GM18951 (cell line): Measurements from ENCODE around the gene GMDS.

ENCODE experiments used
- POLR2A ChIP-seq: IDR thresholded peaks from 4 replicates; pipeline ENCODE4 v1.6.1; 2011; ENCODE audit warnings: mild to moderate bottlenecking; ENCODE audit not compliant: insufficient read length, insufficient read depth; ENCODE audit errors: extremely low read depth
- in situ Hi-C: fragments of 300-500 bp; cut with MboI; formaldehyde crosslinking; loops from one replicate; pipeline ENCODE4 v1.12.0; 2022; ENCODE audit warnings: low sequenced_read_pairs, mixed read lengths, inconsistent platforms; ENCODE audit not compliant: unreplicated experiment

Gene GMDS

DNA sequence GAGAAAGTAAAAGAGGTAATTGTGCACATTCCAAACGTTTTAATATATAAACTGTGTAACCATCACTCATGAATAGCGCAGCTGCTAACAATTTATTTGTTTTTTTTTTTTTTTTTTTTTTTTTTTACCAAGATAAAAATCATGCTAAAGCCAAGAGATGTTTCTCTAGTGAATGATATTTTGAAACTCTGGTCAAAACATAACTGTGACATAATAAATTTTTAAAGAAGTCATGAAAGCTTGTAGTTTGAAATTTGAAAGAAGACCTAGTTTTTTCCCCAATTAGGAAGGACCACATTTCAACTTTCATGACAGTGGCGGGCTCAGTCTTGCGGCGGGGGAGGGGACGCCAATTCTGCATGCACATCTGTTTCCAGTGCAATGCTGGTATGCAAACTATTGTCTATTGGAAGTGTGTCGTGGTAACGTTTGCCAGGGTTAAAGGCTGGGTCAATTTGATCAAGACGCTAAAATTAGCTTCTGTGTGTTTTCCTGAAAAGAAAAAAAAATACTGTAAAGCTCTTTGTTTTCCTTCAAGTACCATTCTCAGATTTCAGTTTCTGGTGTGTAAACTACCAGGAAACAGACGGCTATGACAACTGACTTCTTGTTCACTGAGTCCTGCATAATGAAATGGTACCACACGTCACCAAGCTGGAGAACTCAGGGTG, 423.8 kb downstream of the GMDS start:
- TF ChIP-seq POLR2A: no peak
- in situ Hi-C loops: no loop called here

DNA sequence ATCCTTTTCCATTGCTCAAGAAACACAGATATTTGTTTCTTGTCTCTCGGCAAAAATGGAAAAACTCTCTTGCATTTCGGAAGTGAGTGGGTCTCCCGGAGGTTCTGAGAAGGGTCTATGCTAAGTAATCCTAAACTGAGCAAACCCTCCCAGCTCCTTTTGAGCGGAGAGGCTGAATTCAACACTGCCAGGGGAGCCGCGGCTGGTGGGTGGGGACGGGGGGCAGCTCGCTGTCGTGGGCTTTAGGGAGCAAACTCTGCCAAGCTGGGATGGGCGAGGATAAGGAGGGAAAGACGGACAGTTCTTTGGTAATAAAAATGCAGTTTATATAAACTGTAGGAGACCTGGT, 424.3 kb downstream of the GMDS start:
- TF ChIP-seq POLR2A: no peak
- in situ Hi-C loops: no loop called here

DNA sequence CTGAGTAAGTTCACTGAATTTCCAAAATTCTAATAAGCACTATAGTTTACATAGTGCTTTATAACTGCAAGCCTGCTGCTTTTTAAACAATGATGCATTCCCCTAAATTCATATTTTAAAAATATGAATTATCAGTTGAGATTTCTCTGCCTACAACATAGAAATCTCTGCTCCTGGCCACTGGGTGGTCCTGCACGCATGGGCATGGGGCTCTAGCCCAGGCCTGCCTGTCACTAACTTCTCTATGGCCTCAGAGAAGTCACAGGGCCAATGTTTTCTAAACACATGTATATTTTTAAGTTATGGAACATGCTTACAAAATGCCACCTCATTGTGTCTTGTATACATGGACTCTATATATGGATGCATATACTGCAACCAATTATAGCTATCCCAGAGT, 424.7 kb downstream of the GMDS start:
- no peak for TF ChIP-seq POLR2A
- in situ Hi-C loops: no loop called here

DNA sequence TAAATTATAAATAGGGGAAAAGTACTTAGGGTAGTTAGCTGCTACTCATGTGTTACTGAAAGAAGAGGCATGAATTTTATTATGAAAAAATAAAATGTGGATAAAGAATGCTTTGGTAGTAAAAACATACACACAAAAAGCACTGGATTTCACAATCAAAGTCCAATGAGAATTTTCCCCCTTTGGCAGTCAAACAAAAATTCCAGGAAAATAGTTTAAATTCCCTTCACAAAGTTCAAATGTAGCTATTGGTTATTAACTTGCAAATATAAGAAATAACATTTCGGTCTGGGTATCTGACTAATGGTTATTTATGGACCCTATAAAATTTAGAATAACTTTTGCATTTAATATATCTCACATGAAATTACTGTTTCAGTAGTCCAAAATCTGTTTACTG, 425.2 kb downstream of the GMDS start:
- TF ChIP-seq POLR2A: no peak
- in situ Hi-C loops: no loop called here

DNA sequence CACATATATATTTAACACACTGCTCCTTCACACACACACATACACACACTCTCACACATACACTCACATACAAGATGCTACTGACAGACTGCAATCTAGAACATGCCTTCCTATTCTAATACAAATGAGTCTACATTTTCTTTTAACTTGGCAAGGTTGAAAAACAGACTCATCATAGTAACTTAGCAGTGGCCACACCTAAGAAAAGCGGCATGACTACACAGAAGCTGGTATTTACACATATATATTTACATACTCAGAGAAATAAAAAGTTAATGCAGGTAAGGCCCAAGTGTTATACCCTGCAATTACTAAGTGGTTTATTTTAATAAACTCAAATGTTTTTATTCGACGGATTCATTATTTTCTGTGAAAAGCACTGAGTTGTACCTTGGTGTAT, 426.4 kb downstream of the GMDS start:
- in situ Hi-C loops: no loop called here

DNA sequence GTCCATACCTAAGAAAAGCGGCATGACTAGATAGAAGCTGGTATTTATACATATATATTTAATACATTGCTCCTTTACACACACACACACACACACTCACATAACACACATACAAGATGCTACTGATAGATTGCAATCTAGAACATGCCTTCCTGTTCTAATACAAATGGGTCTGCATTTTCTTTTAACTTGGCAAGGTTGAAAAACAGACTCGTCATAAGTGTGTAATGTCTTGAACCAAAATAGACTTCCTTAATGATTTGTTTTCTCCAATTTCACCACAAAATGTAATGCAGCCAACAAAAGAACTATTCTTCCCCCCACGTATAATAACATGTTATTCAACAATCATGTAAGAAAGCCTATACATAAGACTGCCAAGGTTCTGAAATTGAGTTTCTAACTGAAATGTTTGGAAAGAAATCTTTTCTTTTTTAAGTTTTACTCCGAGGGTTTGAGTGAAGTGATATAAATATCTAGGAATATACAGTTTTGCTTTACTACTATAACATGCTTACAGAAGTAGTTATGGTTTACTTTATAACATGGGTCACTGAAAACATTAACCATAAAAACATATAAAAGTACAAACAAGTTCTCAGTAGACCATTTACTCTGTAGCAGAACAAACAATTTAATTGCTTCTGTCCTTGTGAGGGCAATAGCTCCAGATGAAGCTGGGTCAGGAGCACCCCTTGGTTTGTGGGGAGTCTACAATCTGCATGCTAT, 428.2 kb downstream of the GMDS start:
- in situ Hi-C loops: no loop called here

More for the DNA sequence above, 426.4 kb downstream of the GMDS start:
- TF ChIP-seq POLR2A: no peak

DNA sequence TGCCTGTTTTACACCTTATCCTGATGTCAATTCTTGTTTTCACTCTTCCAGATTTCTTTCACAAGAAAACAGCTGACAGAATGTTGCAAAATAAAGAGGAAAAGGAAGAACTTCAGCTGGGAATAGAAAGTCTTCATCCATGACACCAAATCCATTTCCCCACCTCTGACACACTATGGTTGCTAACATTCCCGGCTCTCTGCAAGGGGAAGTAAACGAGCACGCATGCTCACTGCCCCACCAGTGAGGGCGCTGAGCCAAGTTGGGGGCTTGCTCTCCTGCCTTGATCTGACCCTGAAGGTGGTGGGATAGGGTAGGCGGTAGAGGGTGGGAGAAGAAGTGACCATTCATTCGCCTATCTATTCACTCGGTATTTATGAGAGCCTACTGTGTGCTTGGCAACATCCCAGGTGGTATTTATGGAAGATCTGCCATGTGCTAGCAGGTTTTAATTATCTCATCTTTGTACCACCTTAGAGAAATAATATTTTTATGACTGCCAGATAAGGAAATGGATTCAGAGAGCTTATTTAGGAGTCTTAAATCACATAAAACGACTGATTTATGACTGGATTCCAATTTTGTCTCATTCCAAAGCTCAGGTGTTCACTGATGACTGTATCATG, 429.5 kb downstream of the GMDS start:
- no peak for TF ChIP-seq POLR2A
- in situ Hi-C loops: no loop called here

More for the DNA sequence above, 428.2 kb downstream of the GMDS start:
- no peak for TF ChIP-seq POLR2A

DNA sequence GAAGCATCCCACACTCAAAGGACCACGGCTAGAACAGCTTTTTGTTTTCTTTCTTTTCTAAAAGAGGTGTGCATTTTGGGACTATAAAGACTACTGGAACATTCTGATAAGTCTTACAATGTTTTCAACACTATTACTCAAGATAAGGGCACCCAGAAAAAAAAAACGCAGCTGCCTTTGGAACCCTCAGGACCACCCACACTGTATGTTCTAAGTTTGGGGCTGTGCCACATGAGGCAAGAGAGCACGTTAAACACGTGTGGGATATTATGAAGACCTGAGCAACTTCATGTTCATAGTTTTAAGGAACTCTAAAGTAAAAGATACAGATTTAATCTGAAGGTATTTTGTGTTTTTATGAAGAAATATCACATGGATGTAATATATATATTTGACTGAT, 431.1 kb downstream of the GMDS start:
- TF ChIP-seq POLR2A: no peak
- in situ Hi-C loops: no loop called here

DNA sequence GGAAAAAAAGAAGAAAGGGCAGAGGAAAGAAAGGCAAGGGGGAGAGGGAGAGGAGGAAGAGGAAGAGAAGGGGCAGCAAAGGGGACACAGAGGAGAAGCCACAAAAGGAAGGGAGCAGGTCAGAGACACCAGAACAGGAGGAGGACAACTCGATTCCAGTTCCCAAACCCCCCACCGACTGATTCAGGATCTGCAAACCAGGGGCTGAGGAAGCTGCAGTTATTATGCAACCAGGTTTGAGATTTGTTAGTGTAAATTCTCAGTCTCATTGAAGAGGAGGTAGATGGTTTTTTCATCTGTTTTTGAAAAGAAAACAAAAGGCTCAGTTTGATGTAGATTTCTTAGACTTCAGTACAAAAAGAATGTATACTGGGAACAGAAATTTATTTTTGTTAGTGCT, 432.9 kb downstream of the GMDS start:
- no peak for TF ChIP-seq POLR2A
- in situ Hi-C loops: no loop called here

DNA sequence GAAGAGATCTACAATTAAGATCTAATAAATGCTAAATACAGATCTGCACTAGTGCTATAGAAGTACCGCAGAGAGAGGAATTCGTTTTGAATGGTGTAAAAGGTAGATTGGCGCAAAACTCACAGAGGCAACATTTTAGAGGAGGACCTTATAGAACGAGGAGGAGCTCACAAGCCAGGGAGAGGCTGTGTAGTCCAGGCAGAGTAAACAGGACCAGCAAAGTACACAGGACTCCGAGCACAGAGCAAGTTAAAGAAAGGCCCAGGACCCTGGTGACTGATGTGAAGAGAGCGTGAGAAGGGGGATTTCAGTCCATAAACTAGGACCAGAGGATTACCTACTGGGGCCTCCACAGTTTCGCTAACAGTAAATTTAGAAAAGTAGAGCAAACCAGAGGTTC, 433.4 kb downstream of the GMDS start:
- in situ Hi-C loops: no loop called here
- TF ChIP-seq POLR2A: no peak

DNA sequence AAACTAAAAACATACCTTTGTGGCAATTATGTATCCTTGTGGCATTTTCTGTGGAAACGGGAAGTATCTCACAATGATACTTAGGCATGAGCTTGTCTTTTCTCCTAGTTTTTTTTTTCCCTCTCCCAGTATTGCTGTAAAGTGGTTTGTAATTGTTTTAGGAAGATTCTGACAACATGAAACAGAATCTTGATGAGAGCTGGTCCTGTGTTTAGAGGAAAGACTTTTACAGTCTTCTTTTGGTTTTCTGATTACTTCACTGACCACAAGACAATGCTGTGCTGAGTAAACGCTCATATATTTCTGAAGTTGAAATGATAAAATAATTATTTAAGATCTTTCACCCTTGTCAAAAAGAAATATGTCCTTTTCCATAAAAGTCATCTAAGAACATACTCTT, 434.5 kb downstream of the GMDS start:
- in situ Hi-C loops: no loop called here
- TF ChIP-seq POLR2A: no peak

DNA sequence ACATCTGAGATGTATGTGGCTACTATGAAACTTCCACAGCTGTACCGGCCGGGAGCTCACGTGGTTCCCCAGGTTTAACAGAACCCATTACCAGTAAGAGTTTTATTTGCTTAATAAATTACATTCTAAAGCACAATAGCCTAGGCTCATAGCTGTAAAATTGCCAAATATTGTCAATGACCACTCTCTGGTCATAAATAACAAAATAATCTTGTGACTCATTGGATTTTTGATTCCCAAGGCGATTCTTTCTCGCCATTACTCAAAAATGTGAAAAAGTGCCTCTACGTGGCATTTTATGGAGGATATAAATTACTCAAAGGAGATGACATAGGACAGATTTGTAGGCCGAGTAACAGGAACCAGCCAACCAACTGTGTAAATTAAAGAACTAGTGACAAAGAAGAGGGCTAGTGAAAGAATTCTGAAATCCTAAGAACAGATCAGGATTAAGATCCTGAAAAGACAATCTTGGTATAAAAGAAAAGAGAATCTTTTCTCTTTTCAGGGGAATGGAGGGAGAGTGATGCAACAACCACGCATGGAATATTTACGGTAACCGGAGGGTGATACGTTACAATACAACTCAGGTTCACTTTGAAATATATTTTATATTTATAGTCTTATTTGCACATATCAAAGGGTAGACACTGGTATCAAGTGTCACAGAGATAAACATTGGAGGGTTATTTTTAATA, 436.0 kb downstream of the GMDS start:
- TF ChIP-seq POLR2A: no peak
- in situ Hi-C loops: no loop called here

DNA sequence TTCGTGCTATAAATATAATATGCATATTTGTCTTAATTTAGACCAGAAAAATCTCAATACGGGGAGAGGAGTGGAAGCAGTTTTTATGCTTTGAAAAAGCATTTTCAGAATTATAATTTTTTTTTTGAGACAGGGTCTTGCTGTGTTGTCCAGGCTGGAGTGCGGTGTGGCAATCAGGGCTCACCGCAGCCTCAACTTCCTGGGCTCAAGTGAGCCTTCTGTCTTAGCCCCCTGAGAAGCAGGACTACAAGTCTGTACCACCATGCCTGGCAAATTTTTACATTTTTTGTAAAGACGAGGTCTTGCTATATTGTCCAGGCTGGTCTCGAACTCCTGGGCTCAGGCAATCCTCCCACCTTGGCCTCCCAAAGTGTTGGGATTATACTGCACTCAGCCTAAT, 438.5 kb downstream of the GMDS start:
- in situ Hi-C loops: no loop called here
- no peak for TF ChIP-seq POLR2A
